SK-N-MC (cell line): Measurements from ENCODE around the gene ANKDD1A.

Source experiments
- EZH2 ChIP-seq: fragments of 200-600 bp; sonication (generic); IDR thresholded peaks from one replicate; pipeline ENCODE4 v1.6.1; 2017; ENCODE audit warnings: antibody characterized with exemption
- POLR2AphosphoS5 ChIP-seq: IDR thresholded peaks from 2 replicates; pipeline ENCODE4 v1.6.1; 2012; ENCODE audit warnings: mild to moderate bottlenecking, low read depth, low read length, borderline replicate concordance

DNA sequence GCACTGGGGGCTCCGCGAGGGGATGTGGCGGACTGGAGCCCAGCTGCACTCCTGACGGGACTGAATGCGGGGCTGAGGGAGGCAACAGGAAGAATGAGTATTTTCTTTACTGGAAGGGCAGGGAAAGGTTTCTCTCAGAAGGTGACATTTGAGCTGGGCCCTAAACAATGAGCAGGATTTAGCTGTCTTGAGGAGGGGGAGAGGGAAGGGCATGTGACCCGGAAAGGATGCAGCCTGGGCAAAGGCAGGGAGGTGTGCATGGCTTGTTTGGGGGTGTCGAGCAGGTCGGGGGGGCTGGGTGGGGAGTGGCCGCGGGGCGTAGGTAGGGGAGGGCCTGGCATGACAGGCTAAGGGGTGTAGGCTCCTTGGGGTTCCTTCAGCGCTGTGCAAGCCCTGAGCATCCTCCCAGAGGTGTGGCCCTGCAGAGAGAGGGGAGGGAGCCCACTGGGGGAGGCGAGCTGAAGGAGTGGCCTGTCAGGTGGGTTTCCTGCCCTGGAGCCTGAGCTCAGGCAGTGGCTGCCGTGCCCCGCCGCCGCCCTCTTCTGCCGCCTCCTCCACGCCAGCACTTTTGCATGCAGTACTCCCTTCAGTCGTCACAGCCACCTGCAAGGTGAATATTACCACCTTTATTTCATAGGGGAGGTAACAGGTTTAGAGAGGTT, 17.2 kb upstream of the ANKDD1A start:
- TF ChIP-seq POLR2AphosphoS5 (no peak), EZH2 (no peak)
